Measurements from ENCODE around the gene APBB2.

The APBB2 gene

DNA sequence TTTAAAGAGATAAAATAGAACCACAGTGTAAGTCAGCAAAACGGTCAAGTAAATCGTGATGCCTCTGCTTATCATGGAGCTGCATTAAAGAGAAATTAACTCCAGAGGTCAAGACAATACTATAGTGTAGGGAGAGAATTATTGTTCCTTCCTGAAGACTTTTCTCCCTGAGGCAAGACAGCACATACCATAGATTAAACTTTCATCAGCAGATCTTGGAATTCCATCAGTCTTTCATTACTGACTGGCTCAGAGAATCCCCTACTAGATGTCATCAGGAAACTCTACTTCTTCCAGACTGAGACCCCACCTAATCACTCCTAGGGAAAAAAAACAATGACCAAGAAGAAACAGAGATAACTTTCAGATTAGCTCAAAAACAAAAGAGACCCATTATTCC, 333.2 kb downstream of the APBB2 start:
- DNase-seq: no peak

DNA sequence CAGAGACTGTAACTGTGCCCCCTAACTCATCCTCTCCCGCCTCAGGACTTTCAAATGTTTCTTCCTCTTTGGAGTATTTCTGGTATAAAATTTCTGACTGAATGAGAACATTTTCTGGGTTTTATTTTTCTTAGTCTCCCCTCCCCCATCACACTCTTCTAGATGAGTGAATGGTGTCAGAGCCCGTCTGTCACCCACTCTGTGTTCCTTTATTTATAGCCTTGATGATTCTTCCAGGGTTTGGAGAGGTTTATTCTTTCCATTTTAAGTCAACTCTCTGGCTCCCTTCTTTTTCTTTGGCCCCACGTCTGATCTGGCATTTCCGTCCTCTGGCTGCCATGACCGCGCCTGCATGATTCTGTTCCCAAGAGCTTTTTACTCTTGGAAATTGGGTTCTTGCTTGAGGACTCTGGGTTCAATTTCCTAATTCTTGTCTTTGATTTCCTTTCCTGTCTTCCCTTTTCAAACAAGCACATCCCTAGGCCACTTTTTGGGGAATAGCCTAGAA, 335.7 kb downstream of the APBB2 start:
- DNase-seq: no peak

DNA sequence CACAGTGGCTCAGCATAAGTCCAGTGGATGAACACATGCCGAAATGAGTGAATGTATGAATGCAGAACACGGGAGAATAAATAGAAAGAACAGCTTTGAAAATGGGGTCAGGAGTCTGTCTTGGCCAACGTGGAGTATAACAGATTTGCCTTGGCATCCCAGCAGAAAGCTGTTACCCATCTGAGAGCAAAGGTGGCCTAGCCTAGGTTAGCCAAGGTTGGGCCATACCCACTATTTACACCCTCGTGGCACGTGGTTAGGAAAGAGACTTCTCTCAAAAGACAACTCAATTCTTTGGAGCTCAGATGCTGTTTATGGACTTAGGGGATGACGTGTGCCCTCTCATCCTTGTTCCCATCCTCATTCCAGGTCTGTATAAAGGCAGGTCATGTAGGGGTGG, 337.3 kb downstream of the APBB2 start:
- no peak for DNase-seq

DNA sequence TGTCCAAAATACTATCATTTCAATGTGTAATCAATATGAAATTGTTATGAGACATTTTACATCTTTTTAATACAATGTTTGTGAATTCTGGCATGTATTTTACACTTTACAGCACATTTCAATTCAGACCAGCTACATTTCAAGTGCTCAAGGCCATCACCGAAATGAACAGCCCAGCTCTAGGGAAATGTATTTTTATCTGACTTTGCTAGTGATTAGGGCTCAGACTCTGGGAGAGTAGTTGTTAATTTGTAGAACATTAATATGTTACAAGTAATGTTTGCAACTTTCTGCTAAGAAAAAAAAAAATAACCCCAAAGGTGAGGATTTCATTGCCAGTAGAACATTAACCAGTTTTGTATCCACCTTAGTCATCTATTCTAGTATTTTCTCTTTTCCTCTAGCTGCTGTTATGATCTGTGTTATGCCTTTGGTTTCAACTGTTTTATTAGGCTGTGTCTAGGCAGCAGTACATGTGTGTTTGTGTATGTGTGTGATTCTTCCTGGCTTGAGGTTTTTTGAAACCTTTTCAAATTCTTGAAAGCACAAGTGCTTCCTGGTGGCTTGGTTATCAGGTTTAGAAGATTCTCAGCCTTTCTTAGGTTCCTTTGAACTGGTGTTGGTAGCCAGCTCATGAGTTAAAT, 338.7 kb downstream of the APBB2 start:
- DNase-seq: no peak

DNA sequence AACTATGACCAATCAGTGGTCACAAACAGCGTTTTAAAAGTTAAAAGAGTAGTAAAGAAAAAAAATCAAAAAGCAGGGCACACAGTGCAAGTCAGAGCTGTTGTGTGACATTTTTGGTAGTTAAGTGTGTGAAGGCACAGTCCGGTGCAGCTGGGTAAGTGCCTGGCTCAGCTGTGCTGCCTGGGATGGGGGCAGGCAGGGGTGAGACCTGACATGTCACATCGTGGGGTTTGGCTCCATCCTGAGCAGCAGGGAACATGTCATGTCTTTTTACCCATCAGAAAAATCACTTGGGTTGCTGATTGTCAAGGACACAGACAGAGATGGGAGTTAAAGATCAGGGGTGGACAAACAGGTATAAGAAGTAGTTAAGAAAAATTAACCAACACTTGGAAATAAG, 339.4 kb downstream of the APBB2 start:
- DNase-seq: no peak

DNA sequence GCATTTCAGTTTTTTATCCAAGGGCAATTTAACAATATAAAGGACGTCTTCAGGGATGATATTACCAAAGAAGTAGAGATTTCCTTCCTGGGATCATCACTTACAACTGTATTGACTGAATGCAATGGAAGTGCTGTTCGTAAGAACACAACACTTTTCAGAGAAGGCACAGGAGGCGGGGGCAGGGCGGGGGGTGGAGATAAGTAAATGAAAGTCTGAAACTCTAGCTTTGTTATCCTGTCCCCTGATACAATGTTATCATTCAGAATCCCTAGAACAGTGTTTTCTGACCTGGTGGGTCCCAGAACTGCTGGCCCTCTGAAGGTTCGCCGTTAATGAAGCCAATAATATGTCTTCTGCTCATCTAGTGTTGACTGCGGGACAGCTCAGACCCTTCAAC, 340.0 kb downstream of the APBB2 start:
- DNase-seq: no peak

DNA sequence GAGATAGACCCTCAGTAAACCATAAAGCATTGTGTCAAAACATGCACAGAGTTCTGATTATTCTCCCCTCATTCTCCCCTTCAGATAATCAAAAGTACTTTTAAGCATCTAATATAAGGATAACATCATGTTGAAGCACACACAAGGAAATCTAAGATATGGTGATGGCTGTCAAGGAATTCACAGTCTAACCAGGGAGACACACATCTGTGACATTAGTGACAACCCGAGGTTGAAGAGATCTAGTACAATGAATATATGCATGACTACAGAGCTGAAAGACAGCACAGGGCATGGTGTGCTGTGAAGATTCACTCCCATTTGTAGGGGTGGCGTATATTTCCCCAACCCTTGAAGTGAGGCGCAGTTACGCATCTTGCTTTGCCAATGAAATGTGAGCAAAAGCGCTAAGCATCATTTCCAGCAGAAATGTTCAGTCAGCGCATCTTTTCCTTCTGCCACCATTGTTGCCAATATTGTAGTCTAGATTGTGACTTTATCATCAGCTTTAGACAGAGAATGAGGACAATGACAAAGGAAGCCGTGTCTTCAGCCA, 342.6 kb downstream of the APBB2 start:
- DNase-seq: no peak

DNA sequence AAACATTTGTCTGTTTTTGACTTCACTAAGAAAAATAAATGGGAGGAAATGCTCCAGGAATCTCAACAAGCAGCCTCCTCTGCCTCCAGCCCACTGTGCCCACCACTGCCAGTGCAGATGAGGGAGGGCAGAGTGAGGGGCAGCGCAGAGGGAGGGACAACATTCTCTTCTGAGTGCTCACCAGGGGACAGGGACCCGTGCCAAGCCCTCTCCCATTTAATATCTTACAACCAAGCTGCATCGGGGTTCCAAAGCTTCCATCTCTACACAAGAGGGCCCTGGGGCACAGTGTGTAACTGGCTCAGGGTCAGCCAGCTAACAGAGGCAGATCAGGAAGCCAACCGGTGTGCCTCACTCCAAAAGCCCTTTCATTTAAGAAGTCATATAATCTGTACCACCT, 344.2 kb downstream of the APBB2 start:
- DNase-seq: no peak

DNA sequence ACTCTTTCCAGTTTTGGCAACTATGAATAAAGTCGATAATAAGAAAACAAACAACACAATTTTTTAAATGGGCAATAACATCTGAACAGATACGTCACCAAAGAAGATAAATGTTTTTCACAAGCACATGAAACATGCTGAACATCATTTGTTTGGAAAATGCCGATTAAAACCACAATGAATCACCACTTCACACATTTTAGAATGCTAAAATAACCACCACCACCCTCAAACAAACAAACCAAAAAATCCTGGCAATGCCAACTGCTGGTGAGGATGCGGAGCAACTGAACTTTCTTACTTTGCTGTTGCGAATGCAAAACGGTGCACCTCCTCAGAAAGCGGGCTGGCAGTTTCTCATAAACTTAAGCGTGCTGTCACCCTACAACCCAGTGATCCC, 348.6 kb downstream of the APBB2 start:
- DNase-seq: no peak

DNA sequence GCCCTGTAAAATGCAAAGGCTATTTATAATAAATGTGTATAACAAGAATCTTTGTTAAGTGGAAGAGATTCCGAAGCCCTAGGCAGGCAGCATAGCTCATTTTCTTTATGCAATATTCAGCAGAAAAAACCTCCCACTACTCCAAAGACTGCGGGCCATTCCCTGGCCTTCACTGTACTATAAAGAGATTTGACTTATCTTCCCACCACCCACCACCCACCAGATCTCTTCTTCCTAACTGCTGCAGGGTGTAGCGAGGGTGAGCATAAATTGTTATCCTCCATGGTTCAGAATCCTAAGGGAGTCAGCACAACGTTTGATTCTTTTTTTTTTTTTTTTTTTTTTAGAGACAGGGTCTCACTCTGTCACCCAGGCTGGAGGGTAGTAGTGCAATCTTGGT, 349.8 kb downstream of the APBB2 start:
- no peak for DNase-seq

DNA sequence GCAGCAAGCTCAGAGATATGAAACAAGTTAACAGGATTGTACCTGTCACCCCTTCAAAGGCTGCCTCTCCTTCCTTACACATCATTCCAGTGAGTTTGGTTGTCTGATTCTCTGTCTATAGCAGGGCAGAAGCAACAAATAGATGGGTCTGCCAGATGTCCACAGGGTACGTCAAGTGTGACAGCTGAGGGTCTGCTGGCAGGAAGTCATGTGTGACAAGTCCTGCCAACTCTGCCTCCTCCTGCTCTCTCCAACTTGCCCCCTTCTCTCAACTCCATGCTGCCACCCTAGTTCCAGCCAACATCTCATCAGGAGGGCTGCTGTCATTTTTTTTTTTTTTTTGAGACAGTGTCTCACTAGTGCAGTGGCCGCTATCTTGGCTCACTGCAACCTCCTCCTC, 355.4 kb downstream of the APBB2 start:
- no peak for DNase-seq

DNA sequence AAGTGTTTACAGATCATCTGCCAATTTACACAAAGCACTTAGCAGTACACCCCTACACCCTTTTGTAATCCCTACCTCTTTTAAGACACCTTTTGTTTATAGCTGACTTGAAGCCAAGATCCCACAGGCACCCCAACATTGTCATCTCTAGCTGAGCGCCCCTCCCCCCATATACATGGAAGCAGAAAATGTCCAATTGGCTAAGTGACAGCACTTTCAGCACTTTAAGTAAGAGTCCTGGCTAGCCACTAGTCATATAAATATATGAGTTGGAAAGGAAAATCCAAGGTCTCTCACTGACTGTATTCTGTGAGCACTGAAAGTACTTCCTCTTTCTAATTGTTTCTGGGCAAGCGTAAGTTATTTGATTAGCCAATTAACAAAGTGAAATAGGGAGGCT, 356.4 kb downstream of the APBB2 start:
- no peak for DNase-seq

DNA sequence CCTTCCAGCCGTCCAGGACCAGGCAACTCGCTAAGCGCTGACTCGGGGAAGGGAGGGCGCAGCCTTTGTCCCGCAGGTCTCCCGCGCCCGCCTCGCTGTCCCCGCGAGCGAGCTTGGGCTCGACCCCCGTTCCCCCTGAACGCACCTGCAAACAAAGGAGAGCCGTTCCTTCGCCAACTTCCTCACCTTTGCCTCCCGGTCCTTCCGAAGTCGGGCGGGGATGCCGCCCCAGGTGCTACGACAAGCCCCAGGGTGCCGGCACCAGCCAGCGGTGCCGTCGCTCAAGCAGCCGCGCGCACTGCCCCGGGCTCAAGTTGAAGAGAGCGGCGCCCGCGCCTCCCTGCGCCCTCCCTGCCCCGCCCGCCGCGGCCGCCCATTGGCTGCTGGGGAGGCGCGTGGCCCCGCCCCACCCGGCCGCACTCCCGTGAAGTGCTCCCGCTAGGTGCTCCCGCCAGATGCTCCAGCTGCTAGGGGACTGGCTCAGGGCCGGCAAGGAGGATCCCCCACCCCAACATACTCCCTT, 357.4 kb downstream of the APBB2 start:
- peak; percentile 82 for DNase-seq

DNA sequence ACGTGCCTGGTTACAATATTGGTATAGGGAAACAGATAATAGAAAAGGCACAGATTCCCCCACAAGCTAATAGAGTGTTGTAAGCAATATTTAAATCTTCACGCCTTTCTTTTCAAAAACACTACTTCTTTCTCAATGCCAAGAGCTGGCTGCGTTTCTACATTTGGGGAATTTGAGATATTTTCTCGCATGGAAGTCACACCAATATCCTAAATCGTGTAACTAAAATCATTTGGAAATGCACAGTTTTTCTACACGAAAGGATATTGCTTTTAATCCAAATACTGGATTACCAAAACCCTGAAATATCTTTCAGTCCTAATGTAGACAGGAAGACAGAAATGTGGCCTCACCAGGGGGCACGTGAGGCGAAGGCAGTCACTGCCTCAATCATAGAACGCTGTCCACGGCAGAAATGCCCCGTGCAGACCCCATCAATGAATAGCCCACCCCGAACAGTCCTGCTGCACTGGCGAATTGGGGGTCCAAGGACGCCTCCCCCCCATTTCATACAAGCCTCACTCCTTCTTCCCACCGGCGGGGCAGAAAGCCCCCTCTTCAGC, 358.0 kb downstream of the APBB2 start:
- no peak for DNase-seq

DNA sequence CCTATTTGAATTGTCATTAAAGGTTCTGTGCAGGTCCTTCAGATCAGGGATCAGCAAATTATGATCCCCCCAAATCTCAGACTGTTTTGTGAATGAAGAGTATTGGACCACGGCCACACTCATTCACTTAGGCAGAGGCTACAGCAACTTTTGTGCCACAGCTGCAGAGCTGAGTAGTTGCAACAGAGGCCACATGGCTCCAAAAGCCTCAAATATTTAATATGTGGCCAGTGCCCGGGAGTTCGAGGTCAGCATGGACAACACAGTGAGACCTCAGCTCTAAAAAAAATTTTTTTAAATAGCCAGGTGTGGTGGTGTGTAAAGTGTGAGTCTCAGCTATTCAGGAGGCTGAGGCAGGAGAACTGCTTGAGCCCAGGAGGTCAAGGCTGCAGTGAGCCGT, 363.8 kb downstream of the APBB2 start:
- no peak for DNase-seq

DNA sequence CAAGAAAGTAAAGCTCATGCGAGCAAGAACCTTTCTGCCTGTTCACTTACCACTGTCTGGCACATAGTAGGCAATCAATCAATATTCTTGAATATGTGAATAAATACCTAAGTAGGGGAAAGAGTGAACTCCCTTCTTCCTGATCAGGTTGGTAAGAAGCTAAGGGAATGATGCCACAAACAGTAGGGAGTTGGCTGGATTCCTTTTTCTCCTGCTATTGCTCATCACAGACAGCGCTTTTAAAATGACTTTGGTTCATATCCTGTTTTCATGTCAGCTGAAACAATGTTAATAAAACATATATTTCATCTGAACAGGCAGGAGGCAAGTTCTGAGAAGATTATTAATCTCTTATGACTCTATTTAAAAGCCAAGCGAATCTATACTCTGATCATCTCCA, 365.4 kb downstream of the APBB2 start:
- DNase-seq: no peak

DNA sequence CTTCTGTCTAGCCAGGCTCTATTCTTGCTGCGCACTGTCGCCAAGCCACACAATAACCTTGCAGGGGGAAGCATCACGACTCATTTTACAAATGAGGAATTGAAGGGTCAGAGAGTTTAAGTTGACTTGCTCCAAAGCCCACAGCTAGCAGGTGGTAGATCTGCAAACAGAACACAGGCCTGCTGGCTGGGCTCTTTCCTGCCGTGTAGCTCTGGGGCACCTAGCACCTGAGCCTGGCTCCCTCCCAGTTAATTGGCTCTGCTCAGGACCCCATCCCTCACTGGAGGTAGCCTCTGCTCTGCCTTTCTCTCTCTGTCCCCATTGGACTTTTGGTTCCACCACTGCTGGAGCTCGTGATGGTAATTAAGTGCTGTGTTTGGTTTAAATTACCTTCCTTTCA, 366.1 kb downstream of the APBB2 start:
- DNase-seq: no peak

DNA sequence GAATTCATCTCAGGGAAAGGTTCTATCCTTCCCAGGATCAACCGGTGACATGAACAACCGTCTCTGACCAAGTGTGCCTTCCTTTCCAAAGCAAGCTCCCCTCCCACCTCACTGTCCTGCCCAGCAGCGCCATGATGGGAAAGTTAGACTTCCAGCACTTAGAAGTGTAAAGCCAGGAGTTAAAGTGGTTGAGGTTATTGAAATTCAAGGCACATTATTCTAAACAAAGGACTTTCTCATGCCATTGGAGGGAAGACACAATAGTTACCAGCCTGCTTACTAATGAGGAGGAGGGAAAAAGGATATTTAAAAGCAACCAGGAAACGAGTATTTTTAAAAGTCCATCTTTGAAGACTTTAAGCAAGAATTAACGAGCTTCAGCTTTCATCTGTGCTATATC, 367.8 kb downstream of the APBB2 start:
- peak; percentile 83 for DNase-seq

DNA sequence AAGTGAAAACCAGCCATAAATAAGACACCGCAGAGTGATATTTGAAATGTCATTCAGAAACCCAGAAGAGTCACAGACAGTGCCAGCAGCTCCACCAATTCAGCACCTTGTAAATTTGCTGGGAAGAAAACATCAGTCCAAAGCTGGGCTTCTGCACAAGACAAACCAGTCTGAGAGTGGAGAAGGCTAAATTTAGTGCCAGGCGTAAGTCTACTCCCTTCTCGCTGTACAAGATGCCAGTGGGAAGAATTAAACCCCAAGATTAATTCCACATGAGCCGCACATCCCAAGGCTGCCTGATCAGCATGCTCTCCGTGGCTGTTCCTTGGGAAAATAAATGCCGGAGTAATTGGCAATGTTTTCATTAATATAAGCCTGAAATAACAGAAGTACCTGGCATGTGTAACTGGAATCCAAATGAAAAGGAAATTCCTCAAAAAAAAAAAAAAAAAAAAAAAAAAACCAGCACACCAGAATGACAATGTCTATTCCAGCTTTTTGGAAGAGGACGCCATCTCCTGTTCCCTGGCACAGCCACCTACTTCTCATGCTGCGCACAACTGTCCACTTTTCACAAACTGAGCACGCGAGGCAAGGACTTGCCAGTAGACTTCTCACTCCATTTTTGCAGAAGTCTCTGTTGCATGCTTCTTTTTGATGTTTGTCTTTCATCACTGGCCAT, 369.0 kb downstream of the APBB2 start:
- peak; percentile 71 for DNase-seq

DNA sequence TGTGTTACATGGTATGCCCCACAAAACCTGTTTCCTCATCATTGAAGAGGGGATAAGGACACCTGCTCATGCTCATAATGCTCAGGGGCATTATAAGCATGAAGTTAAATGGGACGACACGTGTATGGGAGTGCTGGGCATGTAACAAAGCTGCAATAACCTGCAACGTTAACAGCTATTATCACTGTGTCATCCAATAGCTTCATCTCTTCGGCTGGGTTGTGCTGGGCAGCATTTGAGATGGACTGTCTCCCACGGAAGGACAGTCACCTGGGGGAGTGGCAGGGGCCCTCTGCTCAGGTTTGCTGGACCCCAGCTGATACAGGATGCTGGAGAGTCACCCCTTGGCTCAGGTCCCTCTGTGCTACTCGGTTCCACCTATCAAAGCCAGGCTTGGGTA, 370.1 kb downstream of the APBB2 start:
- no peak for DNase-seq

DNA sequence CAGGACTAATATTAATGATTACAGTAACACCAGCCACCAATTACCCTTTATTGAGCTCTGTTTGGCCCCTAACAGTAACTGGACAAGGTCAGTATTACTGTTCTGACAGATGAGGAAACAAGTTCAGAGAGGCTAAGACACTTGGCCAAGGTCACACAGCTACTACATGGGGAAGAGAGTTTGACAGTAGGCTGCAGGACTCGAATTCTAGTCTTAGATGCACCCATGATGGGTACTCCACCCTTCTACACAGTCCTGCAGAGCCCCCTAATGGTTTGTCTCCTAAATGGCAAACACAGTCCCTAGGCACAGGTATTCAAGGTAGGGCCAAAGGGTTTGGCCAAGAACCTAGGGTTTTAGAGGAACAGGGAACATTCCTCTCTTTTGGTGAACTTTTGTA, 370.6 kb downstream of the APBB2 start:
- no peak for DNase-seq

DNA sequence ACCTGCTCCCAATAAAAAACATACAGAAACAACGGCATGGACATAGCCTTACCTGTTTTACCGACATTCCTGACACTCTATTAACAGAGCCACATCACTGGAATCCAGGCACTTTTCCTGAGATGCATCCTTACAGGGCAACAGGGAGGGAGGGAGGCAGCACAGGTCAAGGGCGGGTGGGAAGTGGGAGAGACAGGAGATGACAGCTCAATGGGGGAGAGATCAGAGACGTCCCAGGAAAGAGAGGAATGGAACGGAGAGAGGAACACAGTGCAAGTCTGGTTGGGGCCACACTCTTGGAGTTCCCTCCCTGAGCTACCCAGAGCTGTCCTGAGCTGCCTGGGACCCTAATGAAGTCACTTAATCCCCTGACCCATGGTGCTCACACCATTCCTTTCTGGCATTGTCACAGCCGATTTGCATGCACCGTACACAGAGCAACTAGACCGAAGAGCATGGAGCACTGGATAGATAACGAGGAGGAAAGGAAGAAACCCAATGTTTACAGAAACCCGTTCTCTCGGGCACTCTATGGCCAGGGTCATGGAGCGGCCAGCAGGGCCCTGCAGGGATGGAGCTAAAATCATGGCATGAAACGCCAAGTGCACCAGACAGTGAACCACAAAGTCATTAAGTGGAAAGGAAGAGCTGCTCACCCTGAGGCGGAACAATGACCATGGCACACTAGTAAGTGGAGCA, 371.5 kb downstream of the APBB2 start:
- no peak for DNase-seq

DNA sequence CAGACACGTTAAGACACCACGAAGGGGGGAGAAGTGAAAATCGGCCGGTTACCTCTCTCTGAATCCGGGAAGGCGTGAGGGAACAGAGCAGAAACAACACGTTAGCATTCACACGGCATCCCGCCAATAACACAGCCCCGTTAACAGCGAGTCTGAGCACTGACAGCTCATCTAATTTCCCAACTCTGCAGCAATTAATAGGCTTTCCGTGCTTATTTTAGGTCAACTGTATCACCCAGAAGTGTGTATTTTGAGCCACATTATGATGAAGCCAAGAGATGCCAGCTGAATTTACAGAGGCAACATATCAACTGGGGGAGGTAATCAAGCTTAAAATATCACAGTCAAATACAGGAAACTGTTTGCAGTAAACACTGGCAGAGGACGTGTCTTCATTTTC, 372.0 kb downstream of the APBB2 start:
- no peak for DNase-seq
